H9 (cell line): ENCODE measurements around the gene PLCG1. TPM values are rescaled to one million over a fixed set of nuclear protein-coding genes. Genes with fewer than 3 reads are reported as not detected.

ENCODE experiments used
- DNase-seq: peaks from one replicate; pipeline ENCODE4 v3.0.0-alpha.2; 2017
- H2AFZ ChIP-seq: one replicate; pipeline ENCODE4 v1.6.1; 2013; ENCODE audit warnings: mild to moderate bottlenecking, low read length, control low read depth, moderate library complexity
- H2AK5ac ChIP-seq: 2 replicates; pipeline ENCODE4 v1.6.1; 2013; ENCODE audit warnings: low read length, control low read depth, mixed read lengths; ENCODE audit not compliant: insufficient read length
- H2BK120ac ChIP-seq: one replicate; pipeline ENCODE4 v1.6.1; 2013; ENCODE audit warnings: low read depth, mild to moderate bottlenecking, low read length, control low read depth, inconsistent platforms; ENCODE audit not compliant: poor library complexity, severe bottlenecking
- H2BK12ac ChIP-seq: 2 replicates; pipeline ENCODE4 v1.6.1; 2013; ENCODE audit warnings: low read length, control low read depth, mixed read lengths, low read depth; ENCODE audit not compliant: insufficient read length
- H2BK15ac ChIP-seq: 2 replicates; pipeline ENCODE4 v1.6.1; 2013; ENCODE audit warnings: low read depth, low read length, control low read depth
- H2BK20ac ChIP-seq: one replicate; pipeline ENCODE4 v1.6.1; 2013; ENCODE audit warnings: low read depth, mild to moderate bottlenecking, low read length, control low read depth, inconsistent platforms; ENCODE audit not compliant: poor library complexity, severe bottlenecking
- H2BK5ac ChIP-seq: 2 replicates; pipeline ENCODE4 v1.6.1; 2013; ENCODE audit warnings: low read length, control low read depth, mixed read lengths; ENCODE audit not compliant: insufficient read length
- H3K14ac ChIP-seq: 2 replicates; pipeline ENCODE4 v1.6.1; 2013; ENCODE audit warnings: low read length, control low read depth; ENCODE audit not compliant: insufficient read depth
- H3K18ac ChIP-seq: 2 replicates; pipeline ENCODE4 v1.6.1; 2013; ENCODE audit warnings: low read depth, mild to moderate bottlenecking, mixed read lengths, low read length, control low read depth; ENCODE audit not compliant: insufficient read length
- H3K23ac ChIP-seq: 2 replicates; pipeline ENCODE4 v1.6.1; 2013; ENCODE audit warnings: low read length, control low read depth, mixed read lengths, low read depth; ENCODE audit not compliant: insufficient read length
- H3K23me2 ChIP-seq: 2 replicates; pipeline ENCODE4 v1.6.1; 2013; ENCODE audit warnings: low read depth, mild to moderate bottlenecking, mixed read lengths, low read length, control low read depth; ENCODE audit not compliant: insufficient read length, poor library complexity, severe bottlenecking
- H3K27ac ChIP-seq: 2 replicates; pipeline ENCODE4 v1.5.1; 2013; ENCODE audit warnings: low read length, control low read depth, mixed read lengths, low read depth; ENCODE audit not compliant: insufficient read length
- H3K27me3 ChIP-seq: 2 replicates; pipeline ENCODE4 v1.6.1; 2013; ENCODE audit warnings: low read length, control low read depth, inconsistent platforms; ENCODE audit not compliant: insufficient read depth
- H3K4ac ChIP-seq: 2 replicates; pipeline ENCODE4 v1.6.1; 2013; ENCODE audit warnings: low read depth, mild to moderate bottlenecking, control low read depth, inconsistent platforms, low read length, moderate library complexity
- H3K4me1 ChIP-seq: 2 replicates; pipeline ENCODE4 v1.6.1; 2013; ENCODE audit warnings: low read length, control low read depth, inconsistent platforms; ENCODE audit not compliant: insufficient read depth
- H3K4me2 ChIP-seq: 2 replicates; pipeline ENCODE4 v1.6.1; 2013; ENCODE audit warnings: low read length, control low read depth, mixed read lengths; ENCODE audit not compliant: insufficient read length, insufficient read depth
- H3K56ac ChIP-seq: 2 replicates; pipeline ENCODE4 v1.6.1; 2013; ENCODE audit warnings: low read depth, mild to moderate bottlenecking, mixed read lengths, low read length, control low read depth; ENCODE audit not compliant: insufficient read length
- H3K79me1 ChIP-seq: 2 replicates; pipeline ENCODE4 v1.6.1; 2013; ENCODE audit warnings: low read depth, mild to moderate bottlenecking, moderate library complexity, low read length, control low read depth, inconsistent platforms; ENCODE audit not compliant: insufficient read depth, poor library complexity, severe bottlenecking
- H3K79me2 ChIP-seq: 2 replicates; pipeline ENCODE4 v1.6.1; 2013; ENCODE audit warnings: low read length, control low read depth, inconsistent platforms; ENCODE audit not compliant: insufficient read depth
- H3K9ac ChIP-seq: 2 replicates; pipeline ENCODE4 v1.6.1; 2013; ENCODE audit warnings: low read length, control low read depth, mixed read lengths; ENCODE audit not compliant: insufficient read length; ENCODE audit errors: extremely low read depth
- H3K9me3 ChIP-seq: one replicate; pipeline ENCODE4 v1.6.1; 2013; ENCODE audit warnings: low read depth, low read length, inconsistent platforms; ENCODE audit not compliant: control insufficient read depth
- H3T11ph ChIP-seq: one replicate; pipeline ENCODE4 v1.6.1; 2013; ENCODE audit warnings: mild to moderate bottlenecking, low read length, control low read depth, inconsistent platforms
- H4K20me1 ChIP-seq: one replicate; pipeline ENCODE4 v1.6.1; 2013; ENCODE audit not compliant: control insufficient read depth, insufficient read length, insufficient read depth
- H4K5ac ChIP-seq: 2 replicates; pipeline ENCODE4 v1.6.1; 2013; ENCODE audit warnings: low read depth, mild to moderate bottlenecking, mixed read lengths, low read length, control low read depth; ENCODE audit not compliant: insufficient read length
- H4K8ac ChIP-seq: replicated peaks from 2 replicates; pipeline ENCODE4 v1.6.1; 2013; ENCODE audit warnings: low read length, control low read depth, mixed read lengths, low read depth; ENCODE audit not compliant: insufficient read length
- H4K91ac ChIP-seq: 2 replicates; pipeline ENCODE4 v1.6.1; 2013; ENCODE audit warnings: low read depth, mild to moderate bottlenecking, moderate library complexity, mixed read lengths, low read length, control low read depth; ENCODE audit not compliant: insufficient read length
- H3K27ac Mint-ChIP-seq, 3 experiments: 2 replicates in 2 of 3; 3 replicates in 1 of 3; pipeline ENCODE4 v1.8.0; 2020 to 2021; ENCODE audit warnings: mixed read lengths in 3 of 3, mild to moderate bottlenecking in 1 of 3, moderate library complexity in 1 of 3
- H3K27me3 Mint-ChIP-seq: 2 replicates; pipeline ENCODE4 v1.8.0; 2021; ENCODE audit warnings: low read depth, mild to moderate bottlenecking, moderate library complexity, mixed read lengths
- H3K36me3 Mint-ChIP-seq, 3 experiments: 2 replicates in 2 of 3; 3 replicates in 1 of 3; pipeline ENCODE4 v1.8.0; 2020 to 2021; ENCODE audit warnings: low read depth in 3 of 3, mixed read lengths in 3 of 3; ENCODE audit not compliant: insufficient read depth in 1 of 3
- H3K4me1 Mint-ChIP-seq, 2 experiments: 2 replicates each; pipeline ENCODE4 v1.8.0; 2020; ENCODE audit warnings: mixed read lengths in 2 of 2
- H3K4me3 Mint-ChIP-seq, 2 experiments: 2 replicates in 1 of 2; 3 replicates in 1 of 2; pipeline ENCODE4 v1.8.0; 2020 to 2021; ENCODE audit warnings: mild to moderate bottlenecking in 2 of 2, mixed read lengths in 2 of 2, moderate library complexity in 1 of 2
- H3K9me3 Mint-ChIP-seq, 2 experiments: 2 replicates in 1 of 2; 3 replicates in 1 of 2; pipeline ENCODE4 v1.8.0; 2020; ENCODE audit warnings: mild to moderate bottlenecking in 2 of 2, mixed read lengths in 2 of 2, moderate library complexity in 1 of 2
- WGBS: extraction: QIAGEN DNeasy Blood & Tissue Kit; methylation state at CpG from one replicate; pipeline ENCODE4 v1.1.7; 2013; ENCODE audit warnings: missing lambda C conversion rate, low lambda C conversion rate, mixed read lengths; ENCODE audit not compliant: insufficient read length; ENCODE audit errors: extremely low coverage; 5-methylcytosine and 5-hydroxymethylcytosine counted together
- total RNA-seq: library from RNA; stranded (reverse); gene quantifications from 2 replicates; pipeline ENCODE4 v1.2.1, GENCODE V29; 2021
- TF ChIP-seq, protein P1 (sequence below): fragments of 200-600 bp; sonication (generic); conservative IDR thresholded peaks from 3 replicates; pipeline ENCODE4 v1.8.0; 2021; ENCODE audit warnings: antibody characterized with exemption, mild to moderate bottlenecking

PLCG1 gene
- total RNA-seq, 1 experiment from 2014 or later = 171 TPM

DNA sequence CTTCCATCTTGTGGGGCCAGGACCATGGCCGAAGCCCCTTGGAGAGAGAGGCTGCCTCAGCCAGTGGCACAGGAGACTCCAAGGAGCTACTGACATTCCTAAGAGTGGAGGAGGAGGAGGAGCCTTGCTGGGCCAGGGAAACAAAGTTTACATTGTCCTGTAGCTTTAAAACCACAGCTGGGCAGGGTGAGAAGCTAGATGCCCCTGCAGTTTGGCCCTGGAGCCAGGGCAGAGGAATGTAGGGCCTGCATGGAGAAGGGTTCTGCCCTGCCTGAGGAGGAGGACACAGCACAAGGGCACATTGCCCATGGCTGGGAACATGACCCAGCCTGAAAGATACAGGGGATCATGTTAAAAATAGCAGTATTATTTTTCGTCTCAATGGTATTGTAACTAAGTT is 37.4 kb downstream of the PLCG1 start:
- H3K4me1 Mint-ChIP-seq = peaks cover 26 to 38% of the 10 kb centered on the region in 2 experiments
- Histone ChIP-seq H3K23ac (no peak overlapping the region), H3K27me3 (no peaks in the 10 kb centered on the region), H2BK120ac (no peak overlapping the region), H2BK12ac (no peak overlapping the region), H3K56ac (no peak overlapping the region), H4K5ac (no peak overlapping the region), H3K79me1 (no peaks in the 10 kb centered on the region), H3K9ac (no peak overlapping the region), H2BK5ac (no peak overlapping the region), H4K91ac (no peak overlapping the region), H3K14ac (no peak overlapping the region), H2AFZ (no peak overlapping the region), H3K79me2 (no peaks in the 10 kb centered on the region), H2AK5ac (no peak overlapping the region), H3K4me2 (no peak overlapping the region), H3K27ac (no peak overlapping the region), H3K9me3 (no peaks in the 10 kb centered on the region), H3K4me1 (peaks cover 3% of the 10 kb centered on the region; the same call in 1 of the 2 replicates), H3K18ac (no peak overlapping the region), H4K20me1 (no peaks in the 10 kb centered on the region), H2BK20ac (no peak overlapping the region), H2BK15ac (no peak overlapping the region), H4K8ac (no peak overlapping the region), H3K4ac (no peak overlapping the region), H3T11ph (no peak overlapping the region), H3K23me2 (no peaks in the 10 kb centered on the region)
- H3K27ac Mint-ChIP-seq = peak overlapping the region in 2 of 3 experiments; percentile 18 to 97; a peak in 3 of 7 replicates
- no peaks in the 10 kb centered on the region for H3K27me3 Mint-ChIP-seq
- H3K9me3 Mint-ChIP-seq = no peaks in the 10 kb centered on the region
- H3K4me3 Mint-ChIP-seq = no peak overlapping the region
- peaks cover 39 to 83% (median 62%) of the 10 kb centered on the region in 3 experiments; a peak in 6 of 7 replicates for H3K36me3 Mint-ChIP-seq
- TF ChIP-seq, protein P1, sequence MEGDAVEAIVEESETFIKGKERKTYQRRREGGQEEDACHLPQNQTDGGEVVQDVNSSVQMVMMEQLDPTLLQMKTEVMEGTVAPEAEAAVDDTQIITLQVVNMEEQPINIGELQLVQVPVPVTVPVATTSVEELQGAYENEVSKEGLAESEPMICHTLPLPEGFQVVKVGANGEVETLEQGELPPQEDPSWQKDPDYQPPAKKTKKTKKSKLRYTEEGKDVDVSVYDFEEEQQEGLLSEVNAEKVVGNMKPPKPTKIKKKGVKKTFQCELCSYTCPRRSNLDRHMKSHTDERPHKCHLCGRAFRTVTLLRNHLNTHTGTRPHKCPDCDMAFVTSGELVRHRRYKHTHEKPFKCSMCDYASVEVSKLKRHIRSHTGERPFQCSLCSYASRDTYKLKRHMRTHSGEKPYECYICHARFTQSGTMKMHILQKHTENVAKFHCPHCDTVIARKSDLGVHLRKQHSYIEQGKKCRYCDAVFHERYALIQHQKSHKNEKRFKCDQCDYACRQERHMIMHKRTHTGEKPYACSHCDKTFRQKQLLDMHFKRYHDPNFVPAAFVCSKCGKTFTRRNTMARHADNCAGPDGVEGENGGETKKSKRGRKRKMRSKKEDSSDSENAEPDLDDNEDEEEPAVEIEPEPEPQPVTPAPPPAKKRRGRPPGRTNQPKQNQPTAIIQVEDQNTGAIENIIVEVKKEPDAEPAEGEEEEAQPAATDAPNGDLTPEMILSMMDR = no peak
- WGBS = no CpG with 5 or more reads among the region's 2 CpGs
- peak; percentile 8 for DNase-seq
